Caco-2 (cell line): ENCODE results near the gene ADAM23. TPM values are rescaled to one million over a fixed set of nuclear protein-coding genes. Genes with fewer than 3 reads are reported as not detected.

ENCODE experiments used
- BruUV-seq: library from RNA; stranded (reverse); fragments of 400-500 nt; replicated peaks from 2 replicates; lab custom pipeline; 2021; lab: Mats Ljungman, UMichigan
- CTCF ChIA-PET: fragments of 300-600 bp; sonication (Branson Sonifier 250); formaldehyde crosslinking; loops from one replicate; lab custom pipeline; 2022; ENCODE audit warnings: antibody characterized with exemption; lab: Charles Lee
- POLR2A ChIA-PET: fragments of 300-600 bp; sonication (Branson Sonifier 250); formaldehyde crosslinking; loops from one replicate; lab custom pipeline; 2022; ENCODE audit warnings: antibody characterized with exemption; lab: Charles Lee
- DNase-seq, 2 experiments: peaks; one replicate each; pipeline versions ENCODE4 v3.0.0 to v3.0.0-alpha.2; 2020 to 2022
- H3K27me3 ChIP-seq: replicated peaks from 2 replicates; pipeline ENCODE4 v1.6.0; 2011; ENCODE audit warnings: low read length; ENCODE audit not compliant: control insufficient read depth, insufficient read depth
- H3K36me3 ChIP-seq: 2 replicates; pipeline ENCODE4 v1.5.1; 2011; ENCODE audit warnings: low read length; ENCODE audit not compliant: control insufficient read depth, insufficient read depth
- H3K4me1 ChIP-seq: fragments of 250-450 bp; sonication (Bioruptor Pico); 2 replicates; pipeline ENCODE4 v1.5.1; 2020; ENCODE audit warnings: mild to moderate bottlenecking
- H3K4me3 ChIP-seq: 2 replicates; pipeline ENCODE4 v1.5.1; 2011; ENCODE audit warnings: low read depth, mild to moderate bottlenecking, control low read depth, low read length
- H3K9me3 ChIP-seq: fragments of 250-450 bp; sonication (Bioruptor Pico); 2 replicates; pipeline ENCODE4 v1.5.1; 2020; ENCODE audit warnings: mild to moderate bottlenecking, moderate library complexity
- H3K27ac Mint-ChIP-seq: one replicate; pipeline ENCODE4 v1.8.0; 2022; ENCODE audit warnings: mixed read lengths; ENCODE audit not compliant: unreplicated experiment
- H3K27me3 Mint-ChIP-seq: one replicate; pipeline ENCODE4 v1.8.0; 2022; ENCODE audit warnings: mixed read lengths; ENCODE audit not compliant: insufficient read depth, unreplicated experiment
- H3K36me3 Mint-ChIP-seq: one replicate; pipeline ENCODE4 v1.8.0; 2022; ENCODE audit warnings: mild to moderate bottlenecking, mixed read lengths; ENCODE audit not compliant: insufficient read depth, unreplicated experiment
- H3K4me1 Mint-ChIP-seq: one replicate; pipeline ENCODE4 v1.8.0; 2022; ENCODE audit warnings: low read depth, mixed read lengths; ENCODE audit not compliant: unreplicated experiment
- H3K4me3 Mint-ChIP-seq: one replicate; pipeline ENCODE4 v1.8.0; 2022; ENCODE audit warnings: mild to moderate bottlenecking, moderate library complexity, mixed read lengths; ENCODE audit not compliant: unreplicated experiment
- H3K9me3 Mint-ChIP-seq: one replicate; pipeline ENCODE4 v1.8.0; 2022; ENCODE audit warnings: mixed read lengths; ENCODE audit not compliant: unreplicated experiment
- intact Hi-C: fragments of 100-400 bp; cut with micrococcal nuclease; formaldehyde crosslinking; loops from one replicate; pipeline ENCODE4 v1.10.0; 2022; ENCODE audit not compliant: unreplicated experiment
- total RNA-seq: library from RNA; stranded (reverse); gene quantifications from 2 replicates; pipeline ENCODE4 v1.2.3, GENCODE V29; 2022
- TF ChIP-seq, protein P1 (sequence below), 2 experiments: fragments of 200-600 bp in 1 of 2; IDR thresholded peaks; 1 replicate in 1 of 2; 2 replicates in 1 of 2; pipeline versions ENCODE4 v1.5.1 to v1.8.0; 2011 to 2022; ENCODE audit warnings: antibody characterized with exemption in 1 of 2, control low read depth in 1 of 2, inconsistent platforms in 1 of 2, low read depth in 1 of 2, low read length in 1 of 2, mild to moderate bottlenecking in 1 of 2, moderate library complexity in 1 of 2; ENCODE audit not compliant: insufficient read depth in 1 of 2, severe bottlenecking in 1 of 2, unreplicated experiment in 1 of 2

ADAM23 gene
- total RNA-seq, 1 experiment from 2014 or later = 55.1 TPM

DNA sequence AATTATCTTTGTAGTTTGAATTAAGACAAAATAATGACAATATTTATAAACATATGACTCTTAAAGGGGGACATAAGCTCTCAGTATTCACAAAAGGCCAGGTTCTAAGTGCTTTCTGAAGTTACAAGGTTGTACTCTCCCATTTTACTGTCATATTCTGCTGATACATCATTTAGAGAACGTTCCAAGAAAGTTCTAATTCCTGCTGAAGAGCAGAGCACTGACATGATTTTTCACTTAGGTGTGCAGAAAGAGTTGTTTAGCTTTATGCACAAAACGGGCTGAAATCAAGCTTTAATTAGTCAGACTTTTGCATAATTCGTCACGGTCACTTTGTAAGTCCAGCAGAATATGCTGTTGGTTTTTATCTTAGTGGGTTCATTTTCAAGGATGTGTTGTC is 37.3 kb downstream of the ADAM23 start:
- Histone ChIP-seq H3K4me1 (no peaks in the 10 kb centered on the region), H3K4me3 (no peak overlapping the region), H3K36me3 (no peaks in the 10 kb centered on the region; the same call in 1 of the 2 replicates), H3K27me3 (no peaks in the 10 kb centered on the region), H3K9me3 (no peaks in the 10 kb centered on the region)
- BruUV-seq = no TSS peak
- H3K36me3 Mint-ChIP-seq = peaks cover 8% of the 10 kb centered on the region
- TF ChIP-seq, protein P1, sequence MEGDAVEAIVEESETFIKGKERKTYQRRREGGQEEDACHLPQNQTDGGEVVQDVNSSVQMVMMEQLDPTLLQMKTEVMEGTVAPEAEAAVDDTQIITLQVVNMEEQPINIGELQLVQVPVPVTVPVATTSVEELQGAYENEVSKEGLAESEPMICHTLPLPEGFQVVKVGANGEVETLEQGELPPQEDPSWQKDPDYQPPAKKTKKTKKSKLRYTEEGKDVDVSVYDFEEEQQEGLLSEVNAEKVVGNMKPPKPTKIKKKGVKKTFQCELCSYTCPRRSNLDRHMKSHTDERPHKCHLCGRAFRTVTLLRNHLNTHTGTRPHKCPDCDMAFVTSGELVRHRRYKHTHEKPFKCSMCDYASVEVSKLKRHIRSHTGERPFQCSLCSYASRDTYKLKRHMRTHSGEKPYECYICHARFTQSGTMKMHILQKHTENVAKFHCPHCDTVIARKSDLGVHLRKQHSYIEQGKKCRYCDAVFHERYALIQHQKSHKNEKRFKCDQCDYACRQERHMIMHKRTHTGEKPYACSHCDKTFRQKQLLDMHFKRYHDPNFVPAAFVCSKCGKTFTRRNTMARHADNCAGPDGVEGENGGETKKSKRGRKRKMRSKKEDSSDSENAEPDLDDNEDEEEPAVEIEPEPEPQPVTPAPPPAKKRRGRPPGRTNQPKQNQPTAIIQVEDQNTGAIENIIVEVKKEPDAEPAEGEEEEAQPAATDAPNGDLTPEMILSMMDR (IDR thresholded peaks at IDR 0.05; ENCODE audit: insufficient read depth in 1 of 2, low read depth in 1 of 2, low read length in 1 of 2, severe bottlenecking in 1 of 2, unreplicated experiment in 1 of 2) = no peak
- no peaks in the 10 kb centered on the region for H3K9me3 Mint-ChIP-seq
- ChIA-PET POLR2A (no interaction called here), CTCF (interaction anchor here (0.6 to 0.9 kb wide), 2 partner anchors 17 to 78 kb away, joined by 3 to 4 read pairs; no protein-coding TSS in a partner anchor)
- H3K27me3 Mint-ChIP-seq = no peaks in the 10 kb centered on the region
- intact Hi-C loops = no loop called here
- no peak overlapping the region for H3K4me3 Mint-ChIP-seq
- no peak for DNase-seq
- H3K27ac Mint-ChIP-seq = no peak overlapping the region
- peaks cover 2% of the 10 kb centered on the region for H3K4me1 Mint-ChIP-seq

DNA sequence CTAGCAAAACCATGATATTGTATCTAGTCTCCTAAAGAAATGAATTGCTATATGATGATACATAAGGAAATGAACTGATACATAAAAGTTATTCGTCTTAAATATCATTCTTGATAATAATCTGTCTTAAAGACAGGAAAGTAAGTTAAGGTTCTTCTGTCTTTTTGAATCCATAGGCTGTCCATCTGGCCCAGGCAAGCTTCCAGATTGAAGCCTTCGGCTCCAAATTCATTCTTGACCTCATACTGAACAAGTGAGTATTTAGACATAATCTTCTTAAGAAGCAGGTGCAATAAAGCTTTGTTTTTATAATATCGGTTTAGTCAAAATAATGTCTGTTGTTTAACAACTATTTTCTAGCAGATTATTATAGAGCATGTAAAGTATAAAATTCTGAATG is 37.7 kb downstream of the ADAM23 start:
- H3K36me3 Mint-ChIP-seq = peaks cover 5% of the 10 kb centered on the region
- H3K4me1 Mint-ChIP-seq = peaks cover 6% of the 10 kb centered on the region

DNA sequence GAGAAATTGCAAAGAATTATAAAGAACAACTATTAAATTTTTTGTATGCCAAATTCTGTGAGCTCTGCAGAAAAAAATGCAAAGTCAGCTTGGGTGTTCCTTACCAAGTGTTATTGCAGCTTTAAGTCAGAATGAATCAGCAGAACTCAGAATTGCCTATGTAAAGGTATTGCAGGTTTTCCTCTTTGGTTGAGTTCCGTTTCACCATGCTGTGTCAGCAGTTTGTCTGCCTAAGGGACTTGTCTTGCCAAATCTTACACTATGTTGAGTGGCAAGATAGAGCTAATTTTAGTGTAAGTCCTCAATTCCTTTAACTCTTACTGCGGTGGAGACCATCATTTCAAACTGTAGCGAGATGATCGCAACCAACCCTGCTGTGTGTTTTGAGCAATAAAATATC is 38.8 kb downstream of the ADAM23 start:
- CTCF ChIA-PET = no interaction called here
- Histone ChIP-seq H3K9me3 (no peaks in the 10 kb centered on the region), H3K4me3 (no peak overlapping the region), H3K4me1 (no peaks in the 10 kb centered on the region), H3K27me3 (no peaks in the 10 kb centered on the region), H3K36me3 (no peaks in the 10 kb centered on the region; the same call in 1 of the 2 replicates)
- intact Hi-C loops = no loop called here
- Mint-ChIP-seq H3K27ac (no peak overlapping the region), H3K9me3 (no peaks in the 10 kb centered on the region), H3K36me3 (peaks cover 8% of the 10 kb centered on the region), H3K27me3 (no peaks in the 10 kb centered on the region), H3K4me1 (peaks cover 12% of the 10 kb centered on the region), H3K4me3 (no peak overlapping the region)
- TF ChIP-seq, protein P1 (IDR thresholded peaks at IDR 0.05; ENCODE audit: insufficient read depth in 1 of 2, low read depth in 1 of 2, low read length in 1 of 2, severe bottlenecking in 1 of 2, unreplicated experiment in 1 of 2) = no peak
- DNase-seq = no peak
- no TSS peak for BruUV-seq
- POLR2A ChIA-PET = no interaction called here

More for the DNA sequence above, 37.7 kb downstream of the ADAM23 start:
- no peaks in the 10 kb centered on the region for H3K9me3 ChIP-seq
- no peak overlapping the region for H3K4me3 Mint-ChIP-seq
- no peaks in the 10 kb centered on the region; the same call in 1 of the 2 replicates for H3K36me3 ChIP-seq
- H3K9me3 Mint-ChIP-seq = no peaks in the 10 kb centered on the region
- ChIA-PET CTCF (interaction anchor here (0.9 kb wide), 1 partner anchor 77 kb away, joined by 3 read pairs; no protein-coding TSS in a partner anchor), POLR2A (no interaction called here)
- no peaks in the 10 kb centered on the region for H3K27me3 Mint-ChIP-seq
- no peaks in the 10 kb centered on the region for H3K4me1 ChIP-seq
- BruUV-seq = no TSS peak
- no peak overlapping the region for H3K4me3 ChIP-seq
- DNase-seq = no peak
- no peak overlapping the region for H3K27ac Mint-ChIP-seq
- H3K27me3 ChIP-seq = no peaks in the 10 kb centered on the region
- TF ChIP-seq, protein P1 (IDR thresholded peaks at IDR 0.05; ENCODE audit: insufficient read depth in 1 of 2, low read depth in 1 of 2, low read length in 1 of 2, severe bottlenecking in 1 of 2, unreplicated experiment in 1 of 2) = no peak
- intact Hi-C loops = no loop called here
